Chondrocyte (in vitro differentiated cells): ENCODE results near the gene CCDC12. TPM values are rescaled to one million over a fixed set of nuclear protein-coding genes. Genes with fewer than 3 reads are reported as not detected.
A peak's percentile ranks its signal among the peaks of the same experiment; 100 is the strongest.

Source experiments
- DNase-seq: peaks from one replicate; pipeline ENCODE4 v3.0.0; 2021; ENCODE audit warnings: mixed read lengths, low spot score
- H3K27ac Mint-ChIP-seq: one replicate; pipeline ENCODE4 v1.8.0; 2021; ENCODE audit warnings: mild to moderate bottlenecking, moderate library complexity, mixed read lengths; ENCODE audit not compliant: unreplicated experiment
- H3K27me3 Mint-ChIP-seq: 2 replicates; pipeline ENCODE4 v1.8.0; 2021; ENCODE audit warnings: low read depth, mixed read lengths
- H3K36me3 Mint-ChIP-seq: 2 replicates; pipeline ENCODE4 v1.8.0; 2021; ENCODE audit warnings: low read depth, mixed read lengths
- H3K4me1 Mint-ChIP-seq: 2 replicates; pipeline ENCODE4 v1.8.0; 2021; ENCODE audit warnings: low read depth, mild to moderate bottlenecking, mixed read lengths
- H3K4me3 Mint-ChIP-seq: one replicate; pipeline ENCODE4 v1.8.0; 2021; ENCODE audit warnings: mild to moderate bottlenecking, moderate library complexity, mixed read lengths; ENCODE audit not compliant: unreplicated experiment
- H3K9me3 Mint-ChIP-seq: 2 replicates; pipeline ENCODE4 v1.8.0; 2021; ENCODE audit warnings: low read depth, mixed read lengths
- total RNA-seq: library from RNA; stranded (reverse); gene quantifications from 3 replicates; pipeline ENCODE4 v1.2.1, GENCODE V29; 2021
- TF ChIP-seq, protein P1 (sequence below): fragments of 200-600 bp; sonication (generic); IDR thresholded peaks from 2 replicates; pipeline ENCODE4 v1.5.0; 2021; ENCODE audit warnings: antibody characterized with exemption, mild to moderate bottlenecking, moderate library complexity

Gene CCDC12
- total RNA-seq, 1 donor from 2014 or later = 21.8 TPM

DNA sequence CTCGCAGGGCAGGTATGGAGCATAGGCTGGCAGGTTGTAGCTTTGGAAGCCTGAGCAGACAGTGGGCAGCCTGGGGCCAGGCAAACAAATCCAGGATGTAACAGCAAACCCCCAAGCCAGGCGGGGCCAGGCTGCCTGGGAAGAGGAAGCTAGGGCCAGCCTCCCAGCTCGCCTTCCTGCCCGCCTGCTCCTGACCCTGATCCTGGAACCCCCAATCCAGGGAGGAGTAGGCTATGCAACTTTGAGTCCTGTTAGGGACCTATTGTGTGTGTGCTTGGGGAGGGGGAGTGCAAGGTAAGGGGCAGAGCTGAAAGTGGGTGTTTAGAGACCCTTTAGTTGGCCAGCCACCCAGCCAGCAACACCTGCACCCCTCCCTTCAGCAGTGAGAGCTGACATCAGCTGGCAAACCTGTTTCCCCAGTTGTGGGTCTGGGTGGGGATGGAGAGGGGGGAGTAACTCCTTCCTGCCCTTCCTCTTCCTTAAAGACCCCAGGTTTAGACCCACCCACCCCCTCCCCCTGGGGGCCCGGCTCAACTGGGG, 5.5 kb upstream of the CCDC12 start:
- DNase-seq = peak; percentile 83
- Mint-ChIP-seq H3K4me1 (peaks cover 23% of the 10 kb centered on the region), H3K36me3 (no peaks in the 10 kb centered on the region), H3K9me3 (no peaks in the 10 kb centered on the region), H3K27ac (no peak overlapping the region), H3K27me3 (no peaks in the 10 kb centered on the region), H3K4me3 (no peak overlapping the region)
- TF ChIP-seq, protein P1, sequence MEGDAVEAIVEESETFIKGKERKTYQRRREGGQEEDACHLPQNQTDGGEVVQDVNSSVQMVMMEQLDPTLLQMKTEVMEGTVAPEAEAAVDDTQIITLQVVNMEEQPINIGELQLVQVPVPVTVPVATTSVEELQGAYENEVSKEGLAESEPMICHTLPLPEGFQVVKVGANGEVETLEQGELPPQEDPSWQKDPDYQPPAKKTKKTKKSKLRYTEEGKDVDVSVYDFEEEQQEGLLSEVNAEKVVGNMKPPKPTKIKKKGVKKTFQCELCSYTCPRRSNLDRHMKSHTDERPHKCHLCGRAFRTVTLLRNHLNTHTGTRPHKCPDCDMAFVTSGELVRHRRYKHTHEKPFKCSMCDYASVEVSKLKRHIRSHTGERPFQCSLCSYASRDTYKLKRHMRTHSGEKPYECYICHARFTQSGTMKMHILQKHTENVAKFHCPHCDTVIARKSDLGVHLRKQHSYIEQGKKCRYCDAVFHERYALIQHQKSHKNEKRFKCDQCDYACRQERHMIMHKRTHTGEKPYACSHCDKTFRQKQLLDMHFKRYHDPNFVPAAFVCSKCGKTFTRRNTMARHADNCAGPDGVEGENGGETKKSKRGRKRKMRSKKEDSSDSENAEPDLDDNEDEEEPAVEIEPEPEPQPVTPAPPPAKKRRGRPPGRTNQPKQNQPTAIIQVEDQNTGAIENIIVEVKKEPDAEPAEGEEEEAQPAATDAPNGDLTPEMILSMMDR = no peak

DNA sequence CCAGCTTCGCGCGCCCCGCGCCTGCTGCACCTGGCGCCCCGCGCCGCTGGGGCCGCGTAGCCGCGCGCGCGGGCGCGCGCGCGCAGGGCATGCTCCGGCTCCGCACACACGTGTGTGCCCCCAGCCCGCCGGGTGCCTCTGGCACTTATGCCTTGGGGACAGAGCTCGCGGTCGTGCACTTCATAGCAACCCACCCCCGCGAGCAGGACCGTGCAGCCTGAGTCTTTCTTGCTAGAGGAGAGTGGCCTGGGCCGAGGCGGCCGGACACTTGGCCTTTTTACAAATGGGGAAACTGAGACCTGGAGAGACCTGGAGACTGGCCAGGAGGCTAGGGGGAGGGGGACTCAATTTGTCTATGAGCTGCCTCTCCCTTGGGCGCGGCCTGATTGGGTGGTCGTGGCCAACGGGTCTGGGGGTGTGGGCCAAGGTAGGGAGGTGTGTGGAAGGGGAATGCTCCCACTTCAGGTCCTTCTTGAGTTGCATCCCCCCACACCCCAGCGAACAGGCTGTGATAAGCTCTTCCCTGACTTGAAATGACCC, 3.5 kb upstream of the CCDC12 start:
- Mint-ChIP-seq H3K4me1 (peaks cover 34% of the 10 kb centered on the region), H3K36me3 (no peaks in the 10 kb centered on the region), H3K27me3 (no peaks in the 10 kb centered on the region), H3K9me3 (no peaks in the 10 kb centered on the region), H3K27ac (no peak overlapping the region), H3K4me3 (peak overlapping the region; percentile 74)
- peak; percentile 76 for DNase-seq
- TF ChIP-seq, protein P1 = no peak

GRCh38 chr3:46978985-46979944, 2.7 kb upstream of the CCDC12 start, which contains the start of gene NBEAL2:
TSS of gene NBEAL2 (plus strand) at chr3:46979666. CDS start at chr3:46979862, 196 bp downstream.
- H3K27ac Mint-ChIP-seq = peak within 1 kb of the TSS; percentile 45
- H3K4me3 Mint-ChIP-seq = peak within 1 kb of the TSS; percentile 82
- TF ChIP-seq, protein P1 = peak; percentile 25
- peak; percentile 99 for DNase-seq
- peaks cover 42% of the 10 kb centered on the region for H3K4me1 Mint-ChIP-seq
- H3K36me3 Mint-ChIP-seq = no peaks in the 10 kb centered on the region
- H3K27me3 Mint-ChIP-seq = no peaks in the 10 kb centered on the region
- H3K9me3 Mint-ChIP-seq = no peaks in the 10 kb centered on the region

- peak; percentile 68 for DNase-seq
- Mint-ChIP-seq H3K27me3 (no peaks in the 10 kb centered on the region), H3K4me1 (peaks cover 48% of the 10 kb centered on the region), H3K36me3 (no peaks in the 10 kb centered on the region), H3K9me3 (no peaks in the 10 kb centered on the region), H3K4me3 (peak overlapping the region; percentile 82), H3K27ac (peak overlapping the region; percentile 36)
- TF ChIP-seq, protein P1 = no peak
These were observed 1.8 kb upstream of the CCDC12 start for GRCh38 chr3:46978381-46978780.

DNA sequence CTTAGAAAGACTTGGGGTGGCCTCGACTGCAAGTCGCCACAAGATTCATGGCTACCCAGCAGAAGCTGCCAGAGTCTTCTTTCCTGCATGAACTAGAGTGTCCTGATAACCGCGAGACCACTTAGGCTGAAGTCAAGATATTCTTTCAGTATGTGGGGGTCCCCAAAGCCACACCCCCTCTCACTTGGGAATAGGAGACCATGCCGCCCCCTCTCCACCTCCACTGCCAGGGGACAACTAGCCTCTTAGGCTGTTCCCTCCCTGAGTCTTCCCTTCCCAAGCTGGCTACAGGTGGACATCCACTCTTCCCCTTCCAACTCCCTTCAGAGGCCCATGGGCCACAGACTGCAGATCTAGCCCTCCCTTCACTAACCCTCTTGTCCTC, 1.3 kb upstream of the CCDC12 start:
- H3K4me1 Mint-ChIP-seq = peaks cover 48% of the 10 kb centered on the region
- H3K27ac Mint-ChIP-seq = peak overlapping the region; percentile 86
- no peaks in the 10 kb centered on the region for H3K27me3 Mint-ChIP-seq
- peak overlapping the region; percentile 40 for H3K4me3 Mint-ChIP-seq
- TF ChIP-seq, protein P1 = no peak
- peak; percentile 44 for DNase-seq
- H3K9me3 Mint-ChIP-seq = no peaks in the 10 kb centered on the region
- no peaks in the 10 kb centered on the region for H3K36me3 Mint-ChIP-seq
